ENCODE data around the gene CAMTA1. TPM values are rescaled to one million over a fixed set of nuclear protein-coding genes. Genes with fewer than 3 reads are reported as not detected.

The CAMTA1 gene
- polyA plus RNA-seq, 1 donor (not counting 4 experiments of a cell fraction or from before 2014, with no cell fraction given) = 51.4 TPM

DNA sequence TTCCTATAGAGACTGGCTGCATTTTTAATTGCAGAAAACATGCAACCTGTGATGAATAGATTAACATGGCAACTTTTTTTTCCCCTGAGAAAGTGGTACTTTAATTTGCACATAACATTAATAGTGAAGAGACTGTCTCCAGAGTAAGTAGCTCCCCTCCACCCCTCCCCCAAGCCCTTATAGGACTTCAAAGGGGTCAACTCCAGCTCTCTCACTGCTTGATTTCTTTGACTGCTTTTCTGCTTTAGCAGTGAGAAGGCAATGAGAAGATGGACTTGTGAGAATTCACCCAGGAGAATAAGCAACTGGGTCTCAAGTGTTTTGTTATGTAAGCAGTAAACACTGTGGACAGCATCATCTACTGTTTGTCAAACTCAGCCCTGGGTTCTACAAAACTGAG lies 355.0 kb downstream of the CAMTA1 start:
- no peaks in the 10 kb centered on the region for H3K9me3 ChIP-seq (ENCODE audit: control insufficient read depth, low read depth, low read length)
- H3K9ac ChIP-seq (ENCODE audit: control insufficient read depth, extremely low read depth, insufficient read depth, low read length) = no peak overlapping the region
- H4K20me1 ChIP-seq (ENCODE audit: control insufficient read depth, extremely low read depth, insufficient read depth, low read length) = no peaks in the 10 kb centered on the region
- no peak overlapping the region for H3K27ac ChIP-seq (ENCODE audit: control insufficient read depth, insufficient read depth, low read length)
- no peak overlapping the region for H3K4me3 ChIP-seq (ENCODE audit: control insufficient read depth in 2 of 3, extremely low read depth in 1 of 3, insufficient read depth in 2 of 3, low read depth in 1 of 3, low read length in 3 of 3)
- FAIRE-seq (no peak), DNase-seq (ENCODE audit: low read depth, low spot score) (no peak)
- no peak overlapping the region for H3K4me2 ChIP-seq (ENCODE audit: control insufficient read depth, extremely low read depth, insufficient read depth, low read depth, low read length)
- H2AFZ ChIP-seq (ENCODE audit: control insufficient read depth, low read length) = no peak overlapping the region
- H3K9me1 ChIP-seq (ENCODE audit: control insufficient read depth, extremely low read depth, insufficient read depth, low read length) = peaks cover 2% of the 10 kb centered on the region
- H3K4me1 ChIP-seq (ENCODE audit: control insufficient read depth, extremely low read depth, insufficient read depth, low read length) = peaks cover 5% of the 10 kb centered on the region
- no peaks in the 10 kb centered on the region for H3K36me3 ChIP-seq (ENCODE audit: control insufficient read depth in 2 of 2, extremely low read depth in 1 of 2, insufficient read depth in 2 of 2, low read length in 2 of 2)
- TF ChIP-seq EZH2 (IDR thresholded peaks at IDR 0.05; ENCODE audit: low read length) = no peak
- TF ChIP-seq, protein P1, sequence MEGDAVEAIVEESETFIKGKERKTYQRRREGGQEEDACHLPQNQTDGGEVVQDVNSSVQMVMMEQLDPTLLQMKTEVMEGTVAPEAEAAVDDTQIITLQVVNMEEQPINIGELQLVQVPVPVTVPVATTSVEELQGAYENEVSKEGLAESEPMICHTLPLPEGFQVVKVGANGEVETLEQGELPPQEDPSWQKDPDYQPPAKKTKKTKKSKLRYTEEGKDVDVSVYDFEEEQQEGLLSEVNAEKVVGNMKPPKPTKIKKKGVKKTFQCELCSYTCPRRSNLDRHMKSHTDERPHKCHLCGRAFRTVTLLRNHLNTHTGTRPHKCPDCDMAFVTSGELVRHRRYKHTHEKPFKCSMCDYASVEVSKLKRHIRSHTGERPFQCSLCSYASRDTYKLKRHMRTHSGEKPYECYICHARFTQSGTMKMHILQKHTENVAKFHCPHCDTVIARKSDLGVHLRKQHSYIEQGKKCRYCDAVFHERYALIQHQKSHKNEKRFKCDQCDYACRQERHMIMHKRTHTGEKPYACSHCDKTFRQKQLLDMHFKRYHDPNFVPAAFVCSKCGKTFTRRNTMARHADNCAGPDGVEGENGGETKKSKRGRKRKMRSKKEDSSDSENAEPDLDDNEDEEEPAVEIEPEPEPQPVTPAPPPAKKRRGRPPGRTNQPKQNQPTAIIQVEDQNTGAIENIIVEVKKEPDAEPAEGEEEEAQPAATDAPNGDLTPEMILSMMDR (optimal IDR thresholded peaks at IDR 0.05 in 1 of 3, IDR thresholded peaks at IDR 0.05 in 1 of 3, conservative IDR thresholded peaks at IDR 0.05 in 1 of 3; ENCODE audit: extremely low read depth in 1 of 3, insufficient read depth in 2 of 3, low read length in 3 of 3) = no peak
- dilution Hi-C loops (cut with MboI; ENCODE audit: extremely low pct_ligation_motif_present, low sequenced_read_pairs) = no loop called here
- no peaks in the 10 kb centered on the region for H3K79me2 ChIP-seq (ENCODE audit: control insufficient read depth, insufficient read depth, low read length)
- no peaks in the 10 kb centered on the region for H3K27me3 ChIP-seq (ENCODE audit: control insufficient read depth, extremely low read depth, insufficient read depth, low read length)

DNA sequence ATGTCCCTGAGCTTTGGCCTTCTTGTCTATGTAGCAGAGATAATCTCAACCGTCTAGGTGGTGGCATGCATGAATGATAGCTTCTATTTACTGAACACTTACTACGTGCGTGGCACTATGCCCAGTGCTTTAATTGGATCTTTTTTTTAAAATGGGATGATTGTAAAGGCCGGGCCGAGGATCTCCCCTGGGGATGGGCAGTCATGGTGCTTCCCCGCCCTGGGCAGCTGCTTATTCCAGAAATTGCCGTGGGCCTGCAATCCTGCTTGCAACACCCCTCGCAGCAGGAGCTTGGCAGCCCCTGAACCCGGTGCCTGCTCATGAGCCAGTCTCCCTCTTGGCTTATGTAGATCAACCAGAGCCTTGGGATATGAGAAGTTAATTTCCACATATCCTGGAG lies 360.7 kb downstream of the CAMTA1 start:
- TF ChIP-seq, protein P1 (optimal IDR thresholded peaks at IDR 0.05 in 1 of 3, IDR thresholded peaks at IDR 0.05 in 1 of 3, conservative IDR thresholded peaks at IDR 0.05 in 1 of 3; ENCODE audit: extremely low read depth in 1 of 3, insufficient read depth in 2 of 3, low read length in 3 of 3) = no peak
- TF ChIP-seq EZH2 (IDR thresholded peaks at IDR 0.05; ENCODE audit: low read length) = no peak
- dilution Hi-C loops (cut with MboI; ENCODE audit: extremely low pct_ligation_motif_present, low sequenced_read_pairs) = no loop called here
- no peaks in the 10 kb centered on the region for H3K79me2 ChIP-seq (ENCODE audit: control insufficient read depth, insufficient read depth, low read length)
- no peaks in the 10 kb centered on the region for H3K9me3 ChIP-seq (ENCODE audit: control insufficient read depth, low read depth, low read length)
- H3K4me2 ChIP-seq (ENCODE audit: control insufficient read depth, extremely low read depth, insufficient read depth, low read depth, low read length) = no peak overlapping the region
- no peak overlapping the region for H3K9ac ChIP-seq (ENCODE audit: control insufficient read depth, extremely low read depth, insufficient read depth, low read length)
- no peak overlapping the region for H3K27ac ChIP-seq (ENCODE audit: control insufficient read depth, insufficient read depth, low read length)
- H3K36me3 ChIP-seq (ENCODE audit: control insufficient read depth in 2 of 2, extremely low read depth in 1 of 2, insufficient read depth in 2 of 2, low read length in 2 of 2) = no peaks in the 10 kb centered on the region
- FAIRE-seq (no peak), DNase-seq (ENCODE audit: low read depth, low spot score) (no peak)
- peaks cover 2% of the 10 kb centered on the region for H3K9me1 ChIP-seq (ENCODE audit: control insufficient read depth, extremely low read depth, insufficient read depth, low read length)
- H3K4me3 ChIP-seq (ENCODE audit: control insufficient read depth in 2 of 3, extremely low read depth in 1 of 3, insufficient read depth in 2 of 3, low read depth in 1 of 3, low read length in 3 of 3) = no peak overlapping the region
- peaks cover 4% of the 10 kb centered on the region for H3K27me3 ChIP-seq (ENCODE audit: control insufficient read depth, extremely low read depth, insufficient read depth, low read length)
- H2AFZ ChIP-seq (ENCODE audit: control insufficient read depth, low read length) = no peak overlapping the region
- no peaks in the 10 kb centered on the region for H4K20me1 ChIP-seq (ENCODE audit: control insufficient read depth, extremely low read depth, insufficient read depth, low read length)
- peaks cover 4% of the 10 kb centered on the region for H3K4me1 ChIP-seq (ENCODE audit: control insufficient read depth, extremely low read depth, insufficient read depth, low read length)

Data from keratinocyte (primary cell).